RWPE1 (cell line): ENCODE data around the gene SYCN.

Experiments used
- CTCF ChIA-PET: fragments of 350-600 bp; sonication (Branson Sonifier 250); formaldehyde crosslinking; extraction: SDS; loops from one replicate; lab custom pipeline; 2021; lab: Yijun Ruan, JAX
- POLR2A ChIA-PET: fragments of 400-600 bp; formaldehyde crosslinking; extraction: SDS; loops from one replicate; lab custom pipeline; 2020; ENCODE audit warnings: antibody characterized with exemption; ENCODE audit not compliant: low non-redundant PET; lab: Yijun Ruan, JAX
- DNase-seq: peaks from one replicate; pipeline ENCODE4 v3.0.0; 2012; ENCODE audit warnings: low spot score
- H3K27ac ChIP-seq: fragments of 450-650 bp; 2 replicates; pipeline ENCODE4 v1.5.1; 2017
- CTCF ChIP-seq: fragments of 450-650 bp; conservative IDR thresholded peaks from 2 replicates; pipeline ENCODE4 v1.5.1; 2017; ENCODE audit warnings: low read depth, mild to moderate bottlenecking

The SYCN gene

DNA sequence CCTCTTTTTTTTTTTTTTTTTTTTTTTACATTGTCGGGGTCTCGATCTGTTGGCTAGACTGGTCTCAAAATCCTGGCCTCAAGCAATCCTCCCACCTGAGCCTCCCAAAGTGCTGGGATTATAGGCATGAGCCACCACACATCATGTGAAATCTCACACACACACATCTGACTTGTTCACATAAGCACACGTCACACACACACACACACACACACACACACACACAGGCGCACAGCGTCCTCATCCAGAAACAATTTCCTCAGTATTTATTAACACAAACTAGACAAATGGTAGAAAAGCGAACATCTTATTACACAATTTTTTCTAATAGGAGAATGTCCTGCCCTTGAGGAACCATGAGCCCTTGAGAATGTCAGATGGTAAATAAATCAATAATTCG is 5.1 kb upstream of the SYCN start:
- no peak for DNase-seq
- CTCF ChIA-PET = no interaction called here
- POLR2A ChIA-PET = no interaction called here

DNA sequence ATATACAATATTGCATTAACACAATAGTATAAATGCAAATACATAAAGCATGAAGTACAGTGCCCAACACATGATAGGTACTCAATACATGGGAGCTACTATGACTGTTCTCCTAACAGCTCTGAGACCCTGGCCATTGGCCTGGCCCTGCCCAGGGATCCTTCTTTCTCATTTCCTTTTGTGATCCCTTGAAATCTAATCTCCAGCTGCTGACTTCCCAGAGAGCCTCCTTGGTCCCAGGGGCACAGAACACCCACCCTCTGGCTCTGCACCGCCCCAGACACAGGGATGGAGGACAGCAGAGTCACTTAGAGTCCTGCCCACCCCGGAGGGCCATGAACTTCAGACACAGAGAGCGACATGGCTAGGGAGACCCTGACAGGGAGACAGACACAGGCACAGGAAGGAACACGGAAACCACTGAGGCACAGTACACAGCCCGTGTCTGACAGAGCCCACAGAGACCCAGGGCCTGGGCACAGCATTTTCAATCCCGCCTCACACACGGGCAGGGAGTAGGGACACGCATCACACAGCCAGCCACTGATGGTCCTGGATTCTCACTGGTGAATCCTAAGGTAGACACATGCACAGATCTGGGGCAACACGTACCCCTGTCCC is 4.2 kb upstream of the SYCN start:
- DNase-seq = no peak
- no peak for TF ChIP-seq CTCF
- POLR2A ChIA-PET = no interaction called here
- CTCF ChIA-PET = interaction anchor here (1.6 kb wide), 1 partner anchor 10 kb away, joined by 4 read pairs; no protein-coding TSS in a partner anchor
- no peak overlapping the region for H3K27ac ChIP-seq

More for the DNA sequence above, 5.1 kb upstream of the SYCN start:
- no peak overlapping the region for H3K27ac ChIP-seq
- TF ChIP-seq CTCF = no peak

GRCh38 chr19:39207293-39207836 is 3.3 kb upstream of the SYCN start:
- CTCF ChIA-PET = interaction anchor here (1.6 kb wide), 1 partner anchor 9 kb away, joined by 4 read pairs; no protein-coding TSS in a partner anchor
- no peak for TF ChIP-seq CTCF

GRCh38 chr19:39206122-39206521 is 2.1 kb upstream of the SYCN start:
- no peak for DNase-seq
- H3K27ac ChIP-seq = no peak overlapping the region
- ChIA-PET POLR2A (no interaction called here), CTCF (interaction anchor here (0.5 kb wide), 1 partner anchor 440 kb away, joined by 6 read pairs; no protein-coding TSS in a partner anchor)
- no peak for TF ChIP-seq CTCF

More at GRCh38 chr19:39207293-39207836, 3.3 kb upstream of the SYCN start:
- POLR2A ChIA-PET = no interaction called here
- DNase-seq = no peak
- H3K27ac ChIP-seq = no peak overlapping the region

DNA sequence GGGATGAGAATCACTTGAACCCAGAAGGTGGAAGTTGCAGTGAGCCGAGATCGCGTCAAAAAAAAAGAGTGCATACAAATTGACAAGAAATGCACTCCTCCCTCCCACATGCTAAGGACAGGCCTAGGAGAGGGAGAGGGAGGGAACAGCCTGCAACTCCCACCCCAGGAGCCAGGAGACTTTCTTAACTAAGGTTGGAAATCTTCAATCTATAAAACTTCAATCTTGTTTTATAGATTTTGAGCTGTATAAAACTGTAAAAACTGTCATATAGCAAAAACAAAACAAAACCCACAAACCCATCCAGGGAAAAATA is 1.3 kb upstream of the SYCN start:
- CTCF ChIA-PET = interaction anchor here (0.5 kb wide), 1 partner anchor 440 kb away, joined by 6 read pairs; no protein-coding TSS in a partner anchor
- POLR2A ChIA-PET = no interaction called here
- TF ChIP-seq CTCF = no peak
- no peak overlapping the region for H3K27ac ChIP-seq
- DNase-seq = no peak

GRCh38 chr19:39202998-39203355 is 1.1 kb downstream of the SYCN start:
- CTCF ChIA-PET = no interaction called here
- POLR2A ChIA-PET = no interaction called here
- TF ChIP-seq CTCF = no peak
- no peak for DNase-seq
- H3K27ac ChIP-seq = no peak overlapping the region
